GM21360 (cell line): ENCODE measurements around the gene CALML5.

Experiments used
- ATAC-seq: cut with Tn5 transposase; IDR thresholded peaks from one replicate; pipeline ENCODE4 v1.9.1; 2021; ENCODE audit warnings: mild to moderate bottlenecking, moderate library complexity; ENCODE audit not compliant: unreplicated experiment

Gene CALML5

DNA sequence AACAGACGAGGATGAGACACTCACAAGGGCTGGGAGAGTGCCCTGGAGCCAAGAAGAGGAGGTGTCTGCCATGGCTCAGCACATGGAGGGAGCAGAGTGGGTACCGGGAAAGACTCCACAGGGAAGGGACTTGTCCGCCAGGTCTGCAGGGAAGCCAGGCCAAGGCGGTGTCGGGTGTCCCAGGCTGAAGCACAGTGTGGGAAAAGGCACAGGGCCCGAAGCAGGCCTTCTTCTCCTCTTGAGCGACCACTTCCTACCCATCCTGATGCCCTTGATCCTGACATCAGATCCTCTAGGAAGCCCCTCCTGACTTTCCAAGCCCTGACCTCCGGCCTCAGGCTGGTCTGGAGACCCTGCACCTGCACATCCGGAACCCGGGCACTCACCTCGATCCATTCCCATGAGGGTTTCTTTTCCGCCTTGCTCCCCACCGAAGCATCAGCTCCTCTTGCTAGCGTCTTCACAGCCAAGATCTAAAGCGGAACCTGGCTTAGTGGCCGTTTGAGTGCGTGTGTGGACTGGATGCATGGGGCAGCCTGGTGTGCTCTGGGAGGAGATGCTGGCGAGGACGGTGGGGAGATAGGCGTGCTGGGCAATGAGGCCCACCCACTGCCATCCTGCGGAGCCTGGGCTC lies 33.8 kb upstream of the CALML5 start:
- no peak for ATAC-seq

DNA sequence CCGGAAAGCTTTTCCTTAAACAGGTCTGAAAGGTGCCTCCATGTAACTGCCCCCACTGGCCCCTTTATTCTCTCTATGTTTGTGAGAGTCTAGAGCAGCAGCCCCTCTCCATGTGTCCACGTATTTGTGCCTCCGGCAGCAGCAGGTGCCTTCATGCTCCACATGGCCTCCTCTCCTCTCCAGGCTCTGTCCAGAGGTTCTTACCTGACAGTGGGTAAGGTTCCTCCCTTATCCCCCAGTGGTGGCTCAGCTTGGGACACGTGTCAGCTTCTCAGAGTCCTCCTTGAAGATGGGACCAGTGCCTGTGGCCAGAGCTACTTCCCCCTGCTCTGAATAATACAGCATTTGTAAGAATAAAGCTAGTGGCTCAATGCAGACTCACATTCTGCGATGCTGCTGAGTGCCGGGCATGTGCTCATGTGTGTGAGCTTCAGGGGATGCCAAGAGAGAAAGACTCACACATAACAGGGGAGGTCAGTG lies 33.3 kb upstream of the CALML5 start:
- ATAC-seq = no peak

- ATAC-seq = no peak
These were observed 32.9 kb upstream of the CALML5 start for GRCh38 chr10:5532307-5532605.

GRCh38 chr10:5531558-5532306 lies 32.4 kb upstream of the CALML5 start:
- ATAC-seq = no peak

DNA sequence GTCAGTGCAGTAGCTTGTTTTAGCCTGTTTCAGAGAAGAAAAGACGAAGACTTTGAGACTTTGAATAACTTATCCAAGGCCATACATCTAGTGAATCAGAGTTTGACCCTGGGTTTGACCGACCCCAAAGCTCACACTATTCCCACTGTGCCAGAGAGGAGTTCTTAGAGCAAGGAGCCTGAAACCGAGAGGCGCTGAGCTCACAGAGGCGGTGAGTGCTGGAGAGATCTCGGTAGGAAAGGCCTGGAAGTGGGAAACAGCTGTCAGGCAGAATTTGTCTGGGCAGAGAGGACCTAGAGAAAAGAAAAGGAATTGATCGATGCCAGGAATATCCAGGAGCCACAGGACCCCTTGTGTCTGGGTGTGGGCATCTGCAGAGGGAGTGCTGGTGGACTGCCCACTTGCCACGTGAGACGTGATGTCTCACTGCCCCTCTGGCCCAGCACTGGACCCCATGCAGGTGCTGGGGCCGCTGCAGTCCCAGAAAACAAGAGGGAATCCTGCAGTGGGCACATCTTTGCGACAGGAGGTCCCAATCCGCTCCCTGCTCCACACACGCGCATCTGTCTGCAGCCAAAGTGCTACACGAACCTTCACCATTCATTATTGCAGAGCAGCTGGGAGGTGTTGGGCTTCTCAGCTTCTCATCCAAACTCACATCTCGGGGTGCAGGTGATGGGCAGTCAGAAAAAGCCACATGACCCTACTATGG lies 31.6 kb upstream of the CALML5 start:
- no peak for ATAC-seq

- ATAC-seq = no peak
These were observed 31.0 kb upstream of the CALML5 start for GRCh38 chr10:5530412-5530806.

- ATAC-seq = no peak
These were observed 30.5 kb upstream of the CALML5 start for GRCh38 chr10:5529702-5530411.

DNA sequence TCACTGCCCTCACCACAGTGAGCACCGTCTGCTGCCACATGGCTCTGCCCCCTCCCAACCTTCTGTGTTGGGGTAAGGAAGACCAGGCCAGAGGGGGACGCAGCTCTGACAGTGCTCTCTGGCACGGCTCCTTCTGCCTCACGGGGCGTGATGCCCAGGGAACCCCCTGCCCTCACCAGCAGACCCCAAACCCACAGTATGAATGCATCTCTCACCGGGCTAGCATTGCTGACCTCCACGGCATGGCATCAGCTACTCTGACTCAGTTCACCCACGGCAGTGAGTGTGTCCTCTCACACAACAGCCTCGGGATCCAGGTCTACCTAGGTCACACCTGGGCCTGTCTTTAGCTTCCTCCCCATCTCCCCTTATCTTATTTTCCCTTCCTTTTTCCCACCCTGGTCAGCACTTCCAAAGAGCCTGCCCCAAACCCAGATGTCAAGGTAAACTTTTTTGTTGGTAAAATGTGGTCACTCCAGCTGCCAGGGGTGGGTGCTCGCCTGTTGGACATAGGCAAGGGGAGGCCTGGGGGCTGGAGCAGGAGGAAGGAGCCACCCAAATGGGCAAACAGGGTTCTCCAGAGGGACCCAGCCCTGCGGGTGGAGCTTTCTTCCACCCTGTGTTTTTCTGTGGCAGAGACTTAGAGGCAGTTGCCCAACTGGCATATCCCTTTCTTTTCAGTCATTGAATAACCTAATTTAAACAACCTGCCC lies 29.8 kb upstream of the CALML5 start:
- ATAC-seq = no peak

GRCh38 chr10:5527332-5528200 lies 28.2 kb upstream of the CALML5 start:
- ATAC-seq = no peak

DNA sequence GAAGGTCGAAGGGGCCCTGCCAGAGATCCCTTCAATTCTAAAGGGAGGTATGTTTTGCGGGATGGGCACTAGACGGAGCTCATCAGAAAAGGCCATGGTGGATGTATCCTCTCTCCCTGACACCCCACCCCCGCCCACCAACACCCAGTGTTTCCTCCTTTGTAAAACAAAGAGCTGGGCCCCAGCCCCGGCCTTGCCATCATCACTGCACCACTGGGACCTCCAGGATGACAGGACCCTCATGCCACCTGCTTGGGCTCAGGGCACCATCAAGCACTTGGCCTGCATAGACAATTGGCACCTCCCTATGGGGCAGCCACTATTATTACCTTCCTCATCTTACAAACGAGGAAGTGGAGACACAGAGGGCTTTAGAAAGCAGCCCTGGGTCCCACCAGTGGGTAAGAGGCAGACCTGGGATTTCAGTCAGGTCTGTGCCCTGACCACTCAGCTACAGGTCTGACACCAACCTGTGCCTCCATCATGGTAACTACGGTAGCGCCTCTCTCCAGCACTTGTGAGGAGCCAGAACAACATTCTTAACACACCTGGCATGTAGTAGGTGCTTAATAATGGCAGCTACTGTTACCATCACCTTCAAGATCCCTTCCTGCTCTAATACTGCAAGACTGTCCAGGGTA lies 27.4 kb upstream of the CALML5 start:
- ATAC-seq = no peak

- no peak for ATAC-seq
These were observed 26.4 kb upstream of the CALML5 start for GRCh38 chr10:5525561-5526341.

GRCh38 chr10:5524641-5525560 lies 25.5 kb upstream of the CALML5 start, which contains the start of gene CALML3:
Gene CALML3 (plus strand): TSS chr10:5524961. CDS start chr10:5525086, 125 bp downstream.
- ATAC-seq = no peak

- ATAC-seq = no peak
These were observed 24.6 kb upstream of the CALML5 start for GRCh38 chr10:5523796-5524574.

DNA sequence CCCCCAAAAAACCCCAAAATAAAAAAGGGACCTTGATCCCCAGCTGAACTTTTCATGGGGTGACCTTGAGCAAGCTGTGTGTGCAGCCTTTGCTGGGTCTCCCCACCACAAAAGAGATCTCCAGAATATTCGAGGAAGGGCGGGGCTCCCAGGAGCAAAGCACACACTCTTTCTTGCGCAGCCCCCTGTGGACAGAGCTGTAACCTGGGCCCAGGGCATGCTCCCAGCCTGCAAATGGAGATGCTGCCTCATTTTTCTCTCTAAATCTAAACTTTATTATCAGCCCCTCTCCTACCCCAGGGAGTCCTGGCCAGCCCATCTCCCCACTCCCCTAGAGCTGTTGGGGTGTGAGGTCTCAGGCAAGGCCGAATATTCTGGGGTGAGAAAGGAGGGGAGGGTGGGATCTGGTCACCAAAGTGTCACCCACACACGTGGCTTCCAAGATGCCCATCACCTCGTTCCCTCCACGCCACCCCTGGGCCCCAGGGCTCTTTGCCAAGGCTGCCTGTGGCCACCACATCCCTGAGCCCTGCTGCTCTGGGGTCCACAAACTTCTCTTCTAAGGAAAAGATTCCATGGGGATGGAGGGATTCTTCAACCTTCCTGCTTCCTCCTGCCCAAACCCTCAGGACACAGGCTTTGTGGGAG lies 23.7 kb upstream of the CALML5 start:
- no peak for ATAC-seq

- ATAC-seq = no peak
These were observed 19.7 kb upstream of the CALML5 start for GRCh38 chr10:5519054-5519453.

DNA sequence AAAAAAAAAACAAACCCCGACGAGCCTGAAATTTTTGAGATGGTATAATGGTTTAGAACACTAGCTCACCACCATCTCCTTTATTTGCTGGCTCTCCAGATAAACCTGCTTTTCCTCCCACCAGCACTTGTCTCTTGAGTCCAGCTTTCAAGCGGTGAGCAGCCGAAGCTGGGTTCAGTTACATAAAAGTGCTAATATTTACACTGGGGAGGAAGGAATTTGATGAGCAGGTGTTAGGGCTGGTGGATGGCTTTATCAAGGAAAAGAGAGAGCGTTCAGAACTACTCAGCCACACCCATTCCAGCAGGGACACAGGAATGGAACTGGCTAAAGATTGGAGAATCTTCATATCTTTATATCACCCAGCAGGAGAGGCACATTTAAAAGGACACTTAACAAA lies 18.8 kb upstream of the CALML5 start:
- no peak for ATAC-seq
